Bone marrow (tissue), 2 donors: Measurements from ENCODE around the gene XCR1.
"Not testable (repeated sequence)": the region's sequence is repeated elsewhere in the genome, so short reads cannot be mapped to it uniquely, and the experiment has no call there.

ENCODE experiments used
- DNase-seq, 2 donors: peaks; one replicate each; lab custom pipeline; 2025; lab: John Stamatoyannopoulos, UW

Gene XCR1

DNA sequence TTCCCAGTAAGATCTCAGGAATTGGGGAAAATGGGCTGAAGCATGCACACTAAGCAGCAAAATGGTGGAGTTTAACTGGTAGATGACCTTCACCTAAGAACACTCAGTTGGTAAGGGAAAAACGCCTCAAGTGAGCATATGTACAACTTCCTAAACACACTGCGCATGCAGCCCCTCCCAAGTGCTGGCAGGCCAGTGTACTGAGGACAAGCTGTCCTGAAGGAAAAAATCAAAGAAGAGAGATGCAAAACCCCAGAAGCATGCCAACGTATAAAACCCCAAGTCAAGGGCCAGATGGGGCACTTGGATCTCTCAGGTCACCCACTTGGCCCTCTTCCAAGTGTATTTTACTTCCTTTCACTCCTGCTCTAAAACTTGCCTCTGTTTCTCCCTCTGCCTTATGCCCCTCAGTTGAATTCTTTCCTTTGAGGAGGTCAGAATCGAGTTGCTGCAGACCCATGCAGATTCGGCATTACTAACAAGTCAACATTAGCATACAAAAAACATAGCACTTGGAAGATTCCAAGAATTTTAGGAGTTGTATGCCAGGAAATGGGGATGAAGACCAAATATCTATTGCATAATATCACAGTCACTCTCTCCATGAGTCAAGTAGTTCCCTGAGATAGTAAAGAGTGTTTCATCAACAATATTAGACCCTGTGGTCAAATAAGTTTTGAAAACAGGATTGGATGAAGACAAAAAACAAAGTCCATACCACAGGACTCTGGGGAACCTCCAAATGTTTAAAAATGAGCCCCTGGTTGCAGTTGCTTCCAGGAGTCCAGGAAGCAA is 20.8 kb downstream of the XCR1 start:
- no peak for DNase-seq

GRCh38 chr3:46003706-46004105 is 23.6 kb downstream of the XCR1 start:
- DNase-seq, result not testable (repeated sequence)

GRCh38 chr3:46001178-46001577 is 26.1 kb downstream of the XCR1 start:
- no peak for DNase-seq

GRCh38 chr3:45997942-45998341 is 29.3 kb downstream of the XCR1 start:
- DNase-seq, result no peak

DNA sequence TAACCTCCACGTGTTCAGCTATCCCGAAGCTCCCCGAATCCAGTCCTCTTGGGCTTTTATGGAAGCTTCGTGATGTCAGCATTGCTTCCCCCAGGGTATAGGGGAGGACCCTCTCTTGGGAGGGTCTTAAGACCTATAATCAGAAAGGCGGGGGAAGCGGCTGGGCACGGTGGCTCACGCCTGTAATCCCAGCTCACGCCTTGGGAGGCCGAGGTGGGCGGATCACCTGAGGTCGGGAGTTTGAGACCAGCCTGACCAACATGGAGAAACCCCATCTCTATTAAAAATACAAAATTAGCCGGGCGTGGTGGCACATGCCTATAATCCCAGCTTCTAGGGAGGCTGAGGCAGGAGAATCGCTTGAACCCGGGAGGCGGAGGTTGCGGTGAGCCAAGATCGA is 29.8 kb downstream of the XCR1 start:
- DNase-seq, result not testable (repeated sequence)

DNA sequence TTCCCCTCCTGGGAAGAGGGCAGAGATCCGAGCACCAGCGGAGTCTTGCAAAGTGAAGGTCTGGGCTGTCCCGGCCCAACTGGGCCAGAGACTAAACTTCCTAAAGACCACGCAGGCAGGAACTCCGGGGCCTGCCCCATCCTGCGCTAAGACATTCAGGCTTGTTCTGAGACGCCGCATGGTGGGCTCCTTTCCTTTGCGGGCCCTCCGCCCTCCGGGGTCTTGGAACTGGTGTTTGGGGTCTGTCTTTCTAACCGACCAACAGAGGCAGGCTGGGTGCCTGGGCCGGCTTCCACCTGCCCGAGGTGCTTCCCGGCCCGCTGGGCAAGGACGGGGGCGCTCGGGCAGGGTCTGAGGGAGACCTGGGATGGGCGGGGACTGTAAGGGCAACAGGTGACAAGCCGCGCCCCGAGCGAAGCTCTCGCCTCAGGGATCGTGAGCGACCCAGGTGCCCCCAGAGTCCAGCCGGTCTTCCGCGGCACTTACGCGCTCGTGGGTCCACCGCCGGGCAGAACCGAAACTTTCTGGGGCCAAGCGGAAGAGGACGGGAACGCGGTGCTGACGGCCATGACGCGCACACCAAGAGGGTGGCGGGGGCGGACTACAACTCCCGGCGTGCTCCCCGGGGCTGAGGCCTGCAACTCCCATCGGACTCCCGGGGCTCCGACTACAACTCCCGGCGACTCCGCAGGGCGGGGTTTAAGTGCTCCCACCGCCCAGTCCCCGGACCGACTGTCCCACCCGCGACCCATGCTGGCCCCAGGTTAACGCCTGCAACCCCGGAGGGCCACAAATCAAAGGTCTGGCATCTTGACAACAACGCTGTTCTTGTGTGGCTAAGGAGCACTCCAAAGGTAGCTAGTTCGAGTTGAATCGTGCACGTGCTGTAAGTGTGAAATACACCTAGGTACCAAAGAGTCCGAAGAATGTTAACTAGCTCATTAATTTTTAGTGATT is 31.8 kb downstream of the XCR1 start, which contains the start of gene FYCO1:
FYCO1 (minus strand) TSS at position 589 of the 957 bp plus-strand sequence. CDS start 10,914 bp downstream, outside the sequence.
- DNase-seq, result peak; percentile 73 to 78

- DNase-seq, result no peak
Measured at GRCh38 chr3:45994419-45995235, 32.7 kb downstream of the XCR1 start.

DNA sequence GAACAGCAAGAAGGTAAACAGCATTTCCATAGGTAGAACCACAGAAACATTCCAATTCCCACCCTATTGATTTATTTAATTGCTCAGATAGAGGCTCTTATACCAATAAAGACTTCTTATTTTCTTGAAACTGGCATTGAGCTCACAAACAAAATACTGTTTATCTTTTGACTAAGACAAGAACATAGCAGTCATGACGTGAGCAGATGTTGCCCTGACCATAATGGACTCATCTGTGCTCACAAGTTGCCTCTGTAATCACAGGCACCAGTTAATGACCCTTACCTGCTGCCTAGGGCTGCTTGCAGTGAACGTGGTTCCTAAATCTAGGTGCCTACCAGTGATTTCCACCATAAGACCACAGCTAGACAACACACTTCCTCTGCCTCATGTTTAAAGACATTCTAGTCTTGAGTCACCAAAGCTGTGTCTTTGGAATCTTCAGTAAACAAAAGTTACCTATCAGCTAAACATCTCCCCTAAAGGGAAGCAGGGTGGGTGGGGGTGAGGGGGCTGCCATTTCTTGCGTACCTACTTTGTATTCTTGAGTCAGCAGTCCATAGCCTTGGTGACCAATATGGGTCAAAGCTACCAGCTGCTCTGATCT is 33.8 kb downstream of the XCR1 start:
- DNase-seq, result no peak

DNA sequence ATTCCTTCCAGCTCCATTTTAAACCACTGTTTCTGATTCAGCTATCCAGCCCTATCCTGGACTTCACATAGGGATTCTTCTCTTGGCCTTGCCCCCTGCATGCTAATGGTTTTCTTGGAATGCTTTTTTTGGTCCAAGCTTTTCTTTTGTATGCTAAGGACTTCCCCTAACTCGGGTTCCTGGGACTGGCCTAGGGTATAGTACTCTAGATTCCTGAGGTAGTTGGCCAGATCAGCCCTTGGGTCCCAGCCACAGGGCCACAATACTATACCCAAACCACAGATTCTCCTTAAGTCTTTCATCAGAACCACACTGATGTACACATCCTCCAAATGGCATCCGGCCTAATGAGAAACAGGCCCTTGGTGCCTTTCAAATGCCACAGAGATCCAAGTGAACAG is 34.5 kb downstream of the XCR1 start:
- no peak for DNase-seq

DNA sequence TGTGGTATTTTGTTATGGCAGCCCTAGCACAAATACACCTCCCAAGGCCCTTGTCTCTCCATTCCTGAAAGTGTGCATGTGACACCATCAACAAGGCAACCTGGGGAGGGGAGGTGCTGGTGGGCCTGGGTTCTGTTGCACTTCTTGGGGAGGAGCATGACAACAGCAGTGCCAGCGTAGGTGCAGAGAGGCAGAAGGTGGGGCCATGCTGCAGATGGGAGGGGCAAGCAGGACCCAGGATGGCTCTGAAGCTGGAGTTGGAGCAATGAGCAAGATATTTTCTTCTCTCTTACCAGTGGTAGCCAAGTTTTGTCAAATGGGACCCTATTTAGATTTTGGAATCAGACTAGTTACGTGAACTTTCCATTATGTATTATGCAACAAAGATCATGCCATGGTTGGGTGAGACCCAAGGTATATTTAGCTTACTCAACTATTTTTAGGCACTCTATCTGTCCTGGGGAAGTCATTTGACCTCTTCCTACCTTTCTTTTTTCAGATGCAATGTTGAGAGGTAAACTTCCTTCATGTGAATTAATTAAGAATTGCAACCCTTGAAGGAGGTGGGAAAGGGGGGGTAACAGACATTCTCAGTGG is 35.1 kb downstream of the XCR1 start:
- no peak for DNase-seq

DNA sequence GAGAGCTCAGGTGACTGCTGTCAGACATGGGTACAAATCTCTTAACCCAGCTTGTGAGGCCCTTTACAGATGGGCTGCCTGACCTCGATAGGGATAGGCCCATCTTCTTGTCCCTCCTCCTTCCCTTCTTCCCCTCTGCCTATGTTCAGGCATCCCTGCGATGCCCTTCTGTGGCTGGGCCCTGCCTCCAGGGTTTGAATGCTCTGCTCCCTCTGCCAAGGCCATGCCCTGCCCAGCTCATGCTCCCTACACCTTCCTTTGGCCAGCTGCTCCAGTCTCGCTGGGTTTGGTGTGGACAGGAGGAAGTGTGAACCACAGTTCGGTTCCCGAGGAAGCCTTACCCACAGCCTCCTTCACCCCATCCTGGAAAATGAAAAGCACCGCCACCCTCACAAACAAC is 35.9 kb downstream of the XCR1 start:
- no peak for DNase-seq

- no peak for DNase-seq
Measured at GRCh38 chr3:45990181-45990580, 37.1 kb downstream of the XCR1 start.

DNA sequence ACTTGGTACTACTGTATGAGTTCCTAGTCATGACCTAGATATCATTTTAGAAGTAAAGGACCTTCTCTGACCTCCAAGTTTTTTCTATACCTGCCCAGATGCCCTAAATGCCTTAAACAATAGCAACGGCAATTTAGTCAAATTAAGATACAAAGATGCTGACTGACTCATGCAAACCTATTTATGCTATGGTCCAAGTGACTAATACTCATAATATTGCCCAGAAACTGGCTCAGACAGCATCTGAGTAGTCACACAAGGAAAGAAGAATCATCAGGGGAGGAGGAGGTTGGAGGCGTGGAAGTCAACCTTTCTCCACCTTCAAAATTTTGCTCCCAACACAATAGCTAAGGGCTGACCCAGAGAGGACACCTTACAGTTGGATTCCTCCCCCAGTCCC is 38.5 kb downstream of the XCR1 start:
- DNase-seq, result no peak

DNA sequence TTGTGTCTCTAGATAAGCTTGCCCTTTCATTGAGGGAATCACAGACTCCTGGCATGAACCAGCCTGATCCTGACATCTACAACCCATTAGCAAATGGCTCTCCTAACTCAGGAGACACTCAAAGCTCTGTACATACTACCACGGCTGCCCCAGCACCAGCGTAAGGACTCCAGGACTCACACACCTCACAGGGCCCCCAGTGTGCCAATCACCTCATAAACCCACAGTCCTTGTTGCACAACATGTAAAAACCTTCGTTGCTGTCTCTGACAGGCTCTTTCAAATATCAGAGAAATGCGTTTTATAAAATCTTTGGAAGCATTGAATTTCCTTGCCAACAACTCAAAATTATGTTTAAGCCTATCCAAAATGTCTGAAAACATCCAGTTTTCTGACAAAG is 38.9 kb downstream of the XCR1 start:
- DNase-seq, result no peak

- DNase-seq, result no peak
Measured at GRCh38 chr3:45987368-45988291, 39.7 kb downstream of the XCR1 start.

DNA sequence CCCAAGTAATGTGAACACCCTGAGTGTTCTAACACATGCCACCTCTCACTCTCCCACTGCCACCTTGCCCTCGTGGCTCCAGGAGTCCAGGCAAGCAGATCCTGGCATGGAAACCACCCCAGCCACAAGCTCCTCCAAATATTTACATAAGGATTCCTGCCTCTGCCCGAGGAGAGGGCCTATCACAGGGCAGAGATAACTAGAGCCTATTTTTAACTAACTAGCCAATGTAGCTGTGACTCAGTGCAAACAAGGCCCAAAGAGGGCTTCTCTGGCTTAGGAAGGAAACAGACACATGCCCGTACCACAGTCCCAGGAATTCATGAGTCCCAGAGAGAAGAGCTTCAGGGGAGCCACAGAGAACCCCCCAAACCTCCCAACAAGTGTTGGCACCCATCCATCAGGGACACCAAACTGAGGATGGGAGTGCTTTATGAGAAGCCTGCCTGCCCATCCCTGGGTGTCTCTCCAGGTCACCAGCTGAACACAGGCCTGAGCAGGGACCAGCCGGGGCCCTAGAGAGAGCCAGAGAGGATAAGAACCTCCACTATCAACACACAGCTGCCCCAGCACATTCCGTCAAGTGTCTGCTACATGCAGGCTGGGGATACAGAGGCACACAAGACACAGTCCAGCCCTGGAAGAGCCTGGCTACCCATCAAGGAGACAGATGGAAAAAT is 40.8 kb downstream of the XCR1 start:
- DNase-seq, result no peak

- DNase-seq, result no peak
Measured at GRCh38 chr3:45985532-45986302, 41.6 kb downstream of the XCR1 start.
